ENCODE data around the gene VN1R5.

VN1R5 gene

GRCh38 chr1:247299723-247300381, 44.0 kb downstream of the VN1R5 start:
- no peak overlapping the region for H3K4me3 ChIP-seq (ENCODE audit: low read depth, low read length)
- no peak for TF ChIP-seq CTCF (IDR thresholded peaks at IDR 0.05; ENCODE audit: borderline replicate concordance, insufficient read depth, low read depth, low read length)

DNA sequence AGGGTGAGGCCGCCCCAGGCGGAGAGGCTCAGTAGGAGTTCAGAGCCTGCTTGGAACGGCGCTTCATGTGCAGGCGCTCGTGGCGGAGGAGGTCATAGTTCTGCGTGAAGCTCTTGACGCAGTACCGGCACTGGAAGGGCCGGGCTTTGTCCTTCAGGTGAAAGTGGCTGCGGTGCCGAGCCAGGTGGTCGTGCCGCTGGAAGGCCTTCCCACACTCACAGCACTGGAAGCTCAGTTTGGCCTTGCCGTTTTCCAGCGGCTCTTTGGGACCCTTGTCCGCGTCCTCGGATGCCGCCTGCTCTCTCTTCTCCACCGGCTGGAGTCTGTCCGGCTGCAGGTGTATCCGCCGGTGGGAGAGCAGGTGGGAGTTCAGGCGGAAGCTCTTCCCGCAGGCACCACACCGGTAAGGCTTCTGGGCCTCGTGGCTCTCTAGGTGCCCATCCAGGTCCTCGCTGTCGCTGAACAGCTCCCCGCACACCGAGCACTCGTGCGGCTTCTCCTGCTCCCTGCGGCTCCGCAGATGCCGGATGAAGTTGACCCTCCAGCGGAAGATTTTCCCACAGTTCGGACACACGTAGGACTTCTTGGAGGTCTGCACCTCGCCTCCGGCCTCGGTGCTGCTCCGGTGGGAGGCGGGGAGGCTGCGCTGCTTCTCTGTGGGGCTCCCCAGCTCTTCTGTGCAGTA, 44.8 kb downstream of the VN1R5 start:
- TF ChIP-seq CTCF (IDR thresholded peaks at IDR 0.05; ENCODE audit: borderline replicate concordance, insufficient read depth, low read depth, low read length) = no peak

GRCh38 chr1:247301176-247301540, 45.3 kb downstream of the VN1R5 start:
- H3K4me3 ChIP-seq (ENCODE audit: low read depth, low read length) = no peak overlapping the region
- TF ChIP-seq CTCF (IDR thresholded peaks at IDR 0.05; ENCODE audit: borderline replicate concordance, insufficient read depth, low read depth, low read length) = no peak

More for the DNA sequence above, 44.8 kb downstream of the VN1R5 start:
- no peak overlapping the region for H3K4me3 ChIP-seq (ENCODE audit: low read depth, low read length)

DNA sequence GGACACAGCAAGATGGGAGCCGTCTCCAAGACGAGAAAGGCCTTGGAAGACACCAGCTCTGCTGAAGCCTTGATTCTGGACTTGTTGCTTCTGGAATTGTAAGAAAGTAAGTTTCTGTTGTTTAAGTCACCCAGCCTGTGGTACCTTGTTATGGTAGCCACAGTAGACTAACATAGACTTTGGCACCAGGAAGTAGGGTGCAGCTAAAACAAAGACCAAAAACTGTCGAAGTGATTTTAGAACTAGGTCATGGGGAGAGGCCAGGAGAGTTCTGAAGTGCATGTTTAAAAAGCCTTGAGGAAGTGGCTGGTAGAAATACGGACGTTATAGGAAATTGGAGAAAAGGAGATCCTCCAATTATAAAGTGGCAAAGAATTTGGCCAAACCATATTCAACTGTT, 47.3 kb downstream of the VN1R5 start:
- H3K4me3 ChIP-seq (ENCODE audit: low read depth, low read length) = no peak overlapping the region
- no peak for TF ChIP-seq CTCF (IDR thresholded peaks at IDR 0.05; ENCODE audit: borderline replicate concordance, insufficient read depth, low read depth, low read length)

GRCh38 chr1:247304031-247304430, 48.2 kb downstream of the VN1R5 start:
- no peak for TF ChIP-seq CTCF (IDR thresholded peaks at IDR 0.05; ENCODE audit: borderline replicate concordance, insufficient read depth, low read depth, low read length)

More at GRCh38 chr1:247304031-247304430, 48.2 kb downstream of the VN1R5 start:
- H3K4me3 ChIP-seq (ENCODE audit: low read depth, low read length) = no peak overlapping the region
